ENCODE results near the gene MPZL1.

The MPZL1 gene

GRCh38 chr1:167749741-167750140, 28.0 kb downstream of the MPZL1 start:
- no peak for DNase-seq (ENCODE audit: low read depth in 2 of 2)

DNA sequence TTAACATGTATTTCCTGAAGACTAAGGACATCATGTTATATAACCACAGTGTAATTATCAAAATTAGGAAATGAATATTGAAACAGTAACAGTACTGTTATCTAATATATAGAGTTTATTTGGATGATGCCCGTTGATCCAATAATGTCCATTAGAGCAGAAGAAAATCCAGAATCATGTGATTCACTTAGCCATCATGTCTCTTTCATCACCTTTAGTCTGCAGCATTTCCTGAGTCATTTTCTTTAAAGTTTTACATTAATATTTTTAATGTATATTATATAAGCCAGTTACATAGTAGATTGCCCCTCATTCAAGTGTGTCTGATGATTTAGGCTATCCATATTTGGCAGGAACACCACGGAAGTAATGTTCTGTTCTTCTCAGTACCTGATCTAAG, 28.9 kb downstream of the MPZL1 start:
- DNase-seq (ENCODE audit: low read depth in 2 of 2) = no peak

DNA sequence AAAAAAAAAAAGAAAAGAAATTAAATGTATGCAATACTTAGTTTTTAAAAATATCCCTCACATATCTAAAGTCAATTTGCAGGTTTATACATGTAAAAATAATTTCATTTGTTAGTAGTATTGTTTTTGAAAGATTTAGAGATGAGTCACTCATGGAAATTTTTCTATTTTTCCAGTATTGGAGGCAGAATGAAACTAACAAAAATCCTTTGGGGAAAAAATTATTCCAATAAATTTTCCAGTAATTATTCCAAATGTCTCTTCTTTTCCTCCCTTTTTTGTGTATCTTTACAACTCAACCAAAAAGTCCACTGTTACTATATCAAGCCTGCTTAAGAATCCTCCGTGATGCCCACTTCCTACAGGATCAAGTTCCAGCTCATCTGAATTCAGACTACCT, 29.9 kb downstream of the MPZL1 start:
- DNase-seq (ENCODE audit: low read depth in 2 of 2) = no peak

- DNase-seq (ENCODE audit: low read depth in 2 of 2) = no peak
Measured at GRCh38 chr1:167752219-167752985, 30.6 kb downstream of the MPZL1 start.

DNA sequence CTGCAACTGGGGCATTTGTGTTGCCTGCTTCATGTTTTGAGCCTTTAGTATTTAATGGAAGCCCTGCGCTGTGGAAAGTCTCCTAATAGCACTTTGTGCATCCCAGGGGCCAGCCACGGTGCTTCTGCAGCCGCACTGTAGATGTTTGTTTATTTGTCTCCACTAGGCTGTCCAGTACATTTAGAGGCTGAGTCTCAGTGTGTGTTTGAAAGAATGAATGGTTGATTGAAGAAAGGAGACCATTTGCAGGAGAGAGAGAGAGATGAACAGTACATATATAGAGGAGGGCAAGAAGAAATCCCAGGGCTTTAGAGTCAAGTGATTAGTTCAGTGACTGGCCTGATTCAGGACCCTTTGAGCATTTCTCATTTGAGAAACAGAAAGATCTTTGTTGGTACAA, 33.9 kb downstream of the MPZL1 start:
- DNase-seq (ENCODE audit: low read depth in 2 of 2) = no peak

DNA sequence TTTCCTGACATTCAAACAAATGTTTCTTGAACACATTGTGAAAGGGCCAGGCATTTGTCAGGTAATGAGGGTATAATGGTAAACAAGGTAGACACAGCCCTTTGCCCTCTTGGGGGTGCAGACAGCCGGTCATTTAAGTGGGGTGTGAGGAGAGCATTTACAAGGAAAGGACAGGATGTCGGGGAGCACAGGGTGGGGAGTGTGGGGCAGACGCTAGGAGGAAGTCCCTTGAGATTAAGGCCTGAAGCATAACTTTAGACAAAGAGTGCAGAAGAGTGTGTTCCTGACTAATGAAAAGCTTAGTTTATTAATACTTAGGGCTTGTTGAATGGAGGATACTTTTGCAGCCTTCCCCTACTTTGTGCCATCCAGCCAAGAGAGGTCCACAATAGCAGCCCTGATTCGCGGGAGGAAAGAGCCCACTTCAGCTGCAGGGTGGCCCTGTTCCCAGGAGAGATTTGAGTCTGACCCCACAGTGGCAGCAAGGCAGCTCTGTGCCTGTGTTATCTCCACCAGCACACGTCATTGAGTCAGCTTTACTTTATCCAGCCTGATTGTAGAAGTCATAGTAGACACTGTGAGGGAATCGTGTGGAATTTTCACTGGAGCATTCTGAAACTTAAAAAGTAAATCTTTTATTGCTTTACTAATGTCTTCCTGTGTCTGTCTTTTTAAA, 35.1 kb downstream of the MPZL1 start:
- DNase-seq (ENCODE audit: low read depth in 2 of 2) = no peak

DNA sequence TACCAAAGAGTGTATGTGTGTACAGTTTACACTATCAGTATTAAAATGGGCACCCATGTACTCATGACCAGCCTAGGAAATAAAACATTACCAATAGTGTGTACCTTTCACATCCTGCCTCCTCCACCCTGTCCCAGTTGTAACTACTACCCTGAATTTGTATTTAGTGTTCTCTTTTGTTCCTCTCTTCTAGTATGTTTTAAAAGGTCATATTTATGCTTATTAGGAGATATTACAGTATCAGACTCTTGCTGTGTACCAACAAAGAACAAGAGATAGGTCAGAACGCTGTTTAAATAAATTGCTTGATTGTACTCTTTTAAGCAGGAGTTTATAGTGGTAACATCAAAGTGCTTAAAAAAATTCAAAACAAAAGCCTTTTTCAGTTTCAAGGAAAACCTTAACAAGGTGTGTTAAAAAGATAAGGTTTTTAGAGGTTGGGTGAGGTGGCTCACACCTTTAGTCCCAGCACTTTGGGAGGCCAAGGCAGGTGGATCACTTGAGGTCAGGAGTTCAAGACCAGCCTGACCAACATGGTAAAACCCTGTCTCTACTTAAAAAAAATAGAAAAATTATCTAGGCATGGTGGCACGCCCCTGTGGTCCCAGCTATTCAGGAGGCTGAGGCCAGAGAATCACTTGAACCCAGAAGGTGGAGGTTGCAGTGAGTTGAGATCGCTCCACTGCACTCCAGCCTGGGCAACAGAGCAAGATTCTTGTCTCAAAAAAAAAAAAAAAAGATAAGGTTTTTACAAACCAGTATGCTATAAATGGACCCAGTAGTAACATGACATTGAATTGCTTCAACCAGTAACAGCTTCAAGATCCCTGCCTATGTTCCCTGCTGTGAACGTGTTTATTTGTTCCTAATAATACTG, 35.9 kb downstream of the MPZL1 start:
- DNase-seq (ENCODE audit: low read depth in 2 of 2) = no peak

DNA sequence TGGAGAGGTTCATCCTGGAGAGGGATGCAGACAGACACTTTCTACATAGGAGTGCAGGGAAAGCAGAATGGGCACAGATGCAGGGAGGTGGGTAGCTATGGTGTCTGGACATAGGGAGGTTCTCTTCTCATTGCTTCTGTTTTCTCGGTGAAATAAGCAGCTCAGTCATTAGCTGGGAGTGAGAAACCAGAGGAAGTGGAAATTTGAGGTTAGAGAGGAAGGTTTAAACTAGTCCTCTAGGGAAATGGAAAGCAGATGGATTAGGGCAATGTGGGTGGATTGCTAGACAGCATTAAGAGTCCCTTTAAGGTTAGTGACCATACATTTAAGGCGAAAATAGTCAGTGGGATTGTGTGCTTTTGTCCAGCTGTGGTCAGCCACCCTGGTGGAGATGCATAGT, 39.6 kb downstream of the MPZL1 start:
- no peak for DNase-seq (ENCODE audit: low read depth in 2 of 2)

DNA sequence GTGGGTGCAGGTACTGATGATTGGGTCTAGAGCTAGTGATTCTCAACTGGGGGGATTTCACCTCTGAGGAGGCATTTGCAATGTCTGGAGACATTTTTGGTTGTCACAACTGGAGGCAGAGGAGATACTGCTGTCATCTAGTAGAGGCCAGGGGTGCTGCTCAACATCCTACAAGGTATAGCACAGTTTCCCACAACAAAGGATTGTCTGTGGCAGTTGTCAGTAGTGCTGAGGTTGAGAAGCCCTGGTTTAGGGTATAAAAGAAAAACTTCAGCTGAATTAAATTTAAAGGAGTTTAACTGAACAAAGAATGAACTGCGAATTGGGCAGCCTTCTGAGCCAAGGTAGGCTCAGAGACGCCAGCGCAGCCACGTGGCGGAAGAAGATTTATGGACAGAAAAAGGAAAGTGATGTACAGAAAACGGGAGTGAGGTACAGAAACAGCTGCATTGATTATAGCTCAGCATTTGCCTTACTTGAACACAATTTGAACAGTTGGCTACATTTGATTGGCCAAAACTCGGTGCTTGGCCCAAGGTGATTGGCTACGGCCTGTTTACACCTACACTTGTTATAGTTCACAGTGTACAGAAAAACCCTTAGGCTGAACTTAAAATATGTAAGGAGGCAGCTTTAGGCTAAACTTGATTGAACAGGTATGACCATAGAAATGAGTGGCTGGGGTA, 40.4 kb downstream of the MPZL1 start:
- DNase-seq (ENCODE audit: low read depth in 2 of 2) = no peak

GRCh38 chr1:167763525-167764220, 41.9 kb downstream of the MPZL1 start:
- DNase-seq (ENCODE audit: low read depth in 2 of 2) = no peak

GRCh38 chr1:167764458-167765330, 42.9 kb downstream of the MPZL1 start:
- no peak for DNase-seq (ENCODE audit: low read depth in 2 of 2)

DNA sequence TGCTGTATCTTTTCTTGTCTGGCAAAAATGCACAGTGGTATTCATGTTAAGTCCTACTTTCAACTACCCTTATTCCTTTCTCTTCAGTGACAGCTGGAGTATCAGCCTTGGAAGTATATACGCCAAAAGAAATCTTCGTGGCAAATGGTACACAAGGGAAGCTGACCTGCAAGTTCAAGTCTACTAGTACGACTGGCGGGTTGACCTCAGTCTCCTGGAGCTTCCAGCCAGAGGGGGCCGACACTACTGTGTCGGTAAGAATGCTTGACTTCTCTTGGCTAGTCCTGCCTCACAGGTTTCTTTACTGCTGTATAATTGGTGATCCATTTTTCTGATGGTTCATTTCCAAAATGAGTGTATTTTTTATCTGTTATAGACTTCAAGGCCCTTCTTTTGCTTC, 43.7 kb downstream of the MPZL1 start:
- no peak for DNase-seq (ENCODE audit: low read depth in 2 of 2)

GRCh38 chr1:167766538-167766937, 44.8 kb downstream of the MPZL1 start:
- DNase-seq (ENCODE audit: low read depth in 2 of 2) = no peak

DNA sequence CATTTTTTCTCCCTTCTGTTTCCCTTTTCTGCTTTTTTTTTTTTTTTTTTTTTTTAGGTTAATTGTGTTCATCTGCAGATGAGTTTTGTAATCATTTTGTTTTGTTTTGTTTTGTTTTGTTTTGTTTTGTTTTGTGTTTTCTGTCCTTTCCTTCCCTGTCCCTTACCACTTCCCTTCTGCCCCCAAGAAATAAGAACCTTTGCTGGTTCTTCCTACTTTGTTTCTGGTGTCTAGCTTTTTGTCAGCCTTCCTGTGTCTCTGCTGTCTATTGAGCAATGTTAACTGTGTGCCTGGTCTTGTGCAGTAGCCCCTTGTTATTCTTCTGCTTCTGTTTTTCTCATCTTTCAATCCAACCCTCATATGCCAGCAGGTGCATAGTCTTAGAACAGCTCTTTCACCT, 46.0 kb downstream of the MPZL1 start:
- no peak for DNase-seq (ENCODE audit: low read depth in 2 of 2)

DNA sequence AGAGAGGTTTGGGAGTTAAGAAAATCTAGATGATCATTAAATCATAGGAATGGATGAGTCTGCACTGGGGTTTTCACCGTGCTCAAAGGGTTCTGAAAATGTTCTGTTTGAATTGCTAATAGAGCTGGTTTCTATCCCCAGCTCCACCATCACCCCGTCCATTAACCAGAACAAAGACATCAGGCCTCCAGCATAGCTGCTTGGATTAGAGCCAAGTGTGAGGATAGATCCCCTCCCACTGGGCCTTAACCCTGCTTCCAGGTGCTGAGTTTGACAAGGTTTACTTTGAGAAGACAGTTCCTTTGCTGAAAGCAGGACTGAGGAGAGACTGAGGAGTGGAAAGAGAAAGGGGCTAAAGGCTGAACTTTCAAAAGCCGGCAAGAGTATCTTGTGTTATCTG, 48.3 kb downstream of the MPZL1 start:
- DNase-seq (ENCODE audit: low read depth in 2 of 2) = no peak

DNA sequence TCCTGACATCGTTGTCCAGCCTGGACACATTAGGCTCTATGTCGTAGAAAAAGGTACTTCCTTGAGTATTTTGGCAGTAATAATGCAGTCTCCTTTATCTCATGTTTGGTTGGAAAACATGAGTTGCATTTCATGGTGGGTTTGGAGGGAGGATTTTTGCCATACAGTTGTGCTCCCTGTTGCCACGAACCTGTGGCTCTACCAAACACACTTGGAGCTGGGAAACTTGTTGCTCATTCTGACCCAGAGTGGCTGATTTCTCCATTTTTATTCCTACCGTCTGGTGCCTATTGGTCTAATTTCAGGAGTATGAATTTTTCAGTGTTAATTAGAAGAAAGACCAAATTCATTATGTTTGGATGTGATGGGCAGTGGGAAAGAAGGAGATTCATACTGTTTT, 50.7 kb downstream of the MPZL1 start:
- no peak for DNase-seq (ENCODE audit: low read depth in 2 of 2)

DNA sequence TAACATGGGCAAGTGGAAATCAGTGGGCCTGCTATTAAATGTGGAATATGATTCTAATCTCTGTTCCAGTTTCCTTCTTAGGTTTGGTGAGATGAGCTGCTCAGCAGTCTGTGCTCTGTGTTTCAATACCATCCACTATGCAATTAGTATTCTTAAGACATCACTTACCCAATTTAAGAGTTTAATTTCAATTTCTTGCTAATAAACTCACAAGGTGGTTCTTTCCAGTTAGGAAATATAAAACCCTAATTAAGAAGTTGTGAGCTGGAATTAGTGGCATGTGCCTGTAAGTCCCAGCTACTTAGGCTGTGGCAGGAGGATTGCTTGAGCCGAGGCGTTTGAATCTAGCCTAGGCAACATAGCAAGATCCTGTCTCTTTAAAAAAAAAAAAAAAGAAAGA, 51.7 kb downstream of the MPZL1 start:
- DNase-seq (ENCODE audit: low read depth in 2 of 2) = no peak

- DNase-seq (ENCODE audit: low read depth in 2 of 2) = no peak
Measured at GRCh38 chr1:167774710-167775109, 52.9 kb downstream of the MPZL1 start.

GRCh38 chr1:167775178-167775577, 53.4 kb downstream of the MPZL1 start:
- no peak for DNase-seq (ENCODE audit: low read depth in 2 of 2)

- no peak for DNase-seq (ENCODE audit: low read depth in 2 of 2)
Measured at GRCh38 chr1:167776151-167776550, 54.4 kb downstream of the MPZL1 start.

Measured in stimulated activated CD8-positive, alpha-beta memory T cell treated with anti-CD3 and anti-CD28 coated beads, Interleukin-15, amount 100 ng/mL, for 4 hours (primary cell).